OCI-LY7 (cell line): ENCODE measurements around the gene NREP. TPM values are rescaled to one million over a fixed set of nuclear protein-coding genes. Genes with fewer than 3 reads are reported as not detected.

Experiments
- BruUV-seq: library from RNA; stranded (reverse); fragments of 400-500 nt; replicated peaks from 2 replicates; lab custom pipeline; 2021; lab: Mats Ljungman, UMichigan
- CTCF ChIA-PET: fragments of 300-600 bp; sonication (Branson Sonifier 250); formaldehyde crosslinking; loops from one replicate; lab custom pipeline; 2022; ENCODE audit warnings: antibody characterized with exemption; ENCODE audit not compliant: unreplicated experiment; lab: Charles Lee
- POLR2A ChIA-PET: fragments of 300-600 bp; sonication (Branson Sonifier 250); formaldehyde crosslinking; loops from one replicate; lab custom pipeline; 2022; ENCODE audit warnings: antibody characterized with exemption; lab: Charles Lee
- DNase-seq: peaks from one replicate; pipeline ENCODE4 v3.0.0-alpha.2; 2015; ENCODE audit warnings: low spot score
- H2AFZ ChIP-seq: fragments of 200-600 bp; sonication (generic), shearing (Covaris generic); 2 replicates; pipeline ENCODE4 v1.6.1; 2014; ENCODE audit warnings: mild to moderate bottlenecking, antibody characterized with exemption, low read length, moderate library complexity
- H3K27ac ChIP-seq: fragments of 200-600 bp; sonication (generic); 2 replicates; pipeline ENCODE4 v1.5.1; 2014; ENCODE audit warnings: mixed run types, low read depth, mild to moderate bottlenecking, moderate library complexity, low read length, inconsistent platforms; ENCODE audit not compliant: poor library complexity, severe bottlenecking
- H3K36me3 ChIP-seq: fragments of 200-600 bp; sonication (generic); 2 replicates; pipeline ENCODE4 v1.6.1; 2014; ENCODE audit warnings: mild to moderate bottlenecking, antibody characterized with exemption, low read length, moderate library complexity, mixed read lengths; ENCODE audit not compliant: insufficient read depth
- H3K4me1 ChIP-seq: fragments of 200-600 bp; sonication (generic); 2 replicates; pipeline ENCODE4 v1.5.1; 2014; ENCODE audit warnings: mild to moderate bottlenecking, low read length; ENCODE audit not compliant: insufficient read depth, poor library complexity, severe bottlenecking
- H3K4me2 ChIP-seq: fragments of 200-600 bp; sonication (generic); 2 replicates; pipeline ENCODE4 v1.6.1; 2014; ENCODE audit warnings: mild to moderate bottlenecking, low read length
- H3K4me3 ChIP-seq: fragments of 200-600 bp; sonication (generic); 2 replicates; pipeline ENCODE4 v1.5.1; 2014; ENCODE audit warnings: mild to moderate bottlenecking, low read depth, low read length; ENCODE audit not compliant: poor library complexity, severe bottlenecking
- H3K79me2 ChIP-seq: fragments of 200-600 bp; sonication (generic); 2 replicates; pipeline ENCODE4 v1.6.1; 2016; ENCODE audit warnings: low read depth, mild to moderate bottlenecking, low read length, moderate library complexity, mixed read lengths; ENCODE audit not compliant: insufficient read depth
- H3K9me2 ChIP-seq: fragments of 200-600 bp; sonication (generic); 2 replicates; pipeline ENCODE4 v1.6.1; 2016; ENCODE audit warnings: mild to moderate bottlenecking, low read length, mixed read lengths; ENCODE audit not compliant: insufficient read depth
- H3K9me3 ChIP-seq: fragments of 200-600 bp; sonication (generic); 2 replicates; pipeline ENCODE4 v1.6.1; 2014; ENCODE audit warnings: mild to moderate bottlenecking, mixed run types, low read length, mixed read lengths
- H4K20me1 ChIP-seq: fragments of 200-600 bp; sonication (generic); 2 replicates; pipeline ENCODE4 v1.6.1; 2014; ENCODE audit warnings: mild to moderate bottlenecking, antibody characterized with exemption, low read length, moderate library complexity, mixed read lengths; ENCODE audit not compliant: insufficient read depth
- EZH2phosphoT487 ChIP-seq: fragments of 200-600 bp; sonication (generic); IDR thresholded peaks from 2 replicates; pipeline ENCODE4 v1.6.1; 2018; ENCODE audit warnings: low read depth, borderline replicate concordance, mild to moderate bottlenecking, mixed run types, antibody characterized with exemption, low read length, moderate library complexity, mixed read lengths
- intact Hi-C: fragments of 100-400 bp; cut with micrococcal nuclease; formaldehyde crosslinking; loops from one replicate; pipeline ENCODE4 v1.10.0; 2022; ENCODE audit not compliant: unreplicated experiment
- total RNA-seq, 2 experiments: library from RNA; depleted of rRNA in 1 of 2; stranded (reverse); fragments of >200 nt in 1 of 2; shearing (Covaris generic) in 1 of 2; gene quantifications; 2 replicates each; pipeline ENCODE4 v1.2.3, GENCODE V29; 2014 to 2022
- TF ChIP-seq, protein P1 (sequence below): fragments of 200-600 bp; sonication (generic); conservative IDR thresholded peaks from 2 replicates; pipeline ENCODE4 v1.5.1; 2014; ENCODE audit warnings: mild to moderate bottlenecking, antibody characterized with exemption, low read length, moderate library complexity, mixed read lengths

Gene NREP
- total RNA-seq, 2 experiments from 2014 or later: 40.0 to 100 TPM

DNA sequence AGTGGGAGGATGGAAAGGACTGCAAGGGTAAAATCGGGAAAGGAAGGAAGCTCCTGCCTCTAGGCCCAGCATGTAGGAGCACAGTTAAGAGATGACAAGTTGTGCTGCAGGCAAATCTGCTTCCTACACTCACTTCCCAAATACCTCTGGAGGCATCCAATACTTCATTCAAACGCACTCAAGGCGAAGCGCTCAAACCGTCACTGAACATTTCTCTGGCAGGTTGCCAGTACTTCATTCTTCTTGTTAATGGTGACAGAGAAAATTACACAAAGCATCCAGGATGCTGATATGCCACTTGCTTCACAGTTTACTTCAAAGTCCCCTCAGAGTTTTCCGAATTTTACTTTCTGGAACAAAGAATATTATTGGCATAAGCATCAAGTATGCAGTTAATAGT is 59.8 kb downstream of the NREP start:
- POLR2A ChIA-PET: no interaction called here
- DNase-seq: no peak
- H3K9me3 ChIP-seq: peaks cover 8% of the 10 kb centered on the region; the same call in 1 of the 2 replicates
- intact Hi-C loops: no loop called here
- no peak overlapping the region for H2AFZ ChIP-seq
- H3K9me2 ChIP-seq: no peaks in the 10 kb centered on the region
- no peak overlapping the region for H3K4me3 ChIP-seq
- no peaks in the 10 kb centered on the region for H4K20me1 ChIP-seq
- CTCF ChIA-PET: no interaction called here
- H3K36me3 ChIP-seq: no peaks in the 10 kb centered on the region
- no peaks in the 10 kb centered on the region for H3K79me2 ChIP-seq
- no peak overlapping the region for H3K27ac ChIP-seq
- BruUV-seq: no TSS peak
- peaks cover 17% of the 10 kb centered on the region for H3K4me1 ChIP-seq
- TF ChIP-seq, protein P1, sequence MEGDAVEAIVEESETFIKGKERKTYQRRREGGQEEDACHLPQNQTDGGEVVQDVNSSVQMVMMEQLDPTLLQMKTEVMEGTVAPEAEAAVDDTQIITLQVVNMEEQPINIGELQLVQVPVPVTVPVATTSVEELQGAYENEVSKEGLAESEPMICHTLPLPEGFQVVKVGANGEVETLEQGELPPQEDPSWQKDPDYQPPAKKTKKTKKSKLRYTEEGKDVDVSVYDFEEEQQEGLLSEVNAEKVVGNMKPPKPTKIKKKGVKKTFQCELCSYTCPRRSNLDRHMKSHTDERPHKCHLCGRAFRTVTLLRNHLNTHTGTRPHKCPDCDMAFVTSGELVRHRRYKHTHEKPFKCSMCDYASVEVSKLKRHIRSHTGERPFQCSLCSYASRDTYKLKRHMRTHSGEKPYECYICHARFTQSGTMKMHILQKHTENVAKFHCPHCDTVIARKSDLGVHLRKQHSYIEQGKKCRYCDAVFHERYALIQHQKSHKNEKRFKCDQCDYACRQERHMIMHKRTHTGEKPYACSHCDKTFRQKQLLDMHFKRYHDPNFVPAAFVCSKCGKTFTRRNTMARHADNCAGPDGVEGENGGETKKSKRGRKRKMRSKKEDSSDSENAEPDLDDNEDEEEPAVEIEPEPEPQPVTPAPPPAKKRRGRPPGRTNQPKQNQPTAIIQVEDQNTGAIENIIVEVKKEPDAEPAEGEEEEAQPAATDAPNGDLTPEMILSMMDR: no peak
- no peak for TF ChIP-seq EZH2phosphoT487
- no peak overlapping the region for H3K4me2 ChIP-seq

DNA sequence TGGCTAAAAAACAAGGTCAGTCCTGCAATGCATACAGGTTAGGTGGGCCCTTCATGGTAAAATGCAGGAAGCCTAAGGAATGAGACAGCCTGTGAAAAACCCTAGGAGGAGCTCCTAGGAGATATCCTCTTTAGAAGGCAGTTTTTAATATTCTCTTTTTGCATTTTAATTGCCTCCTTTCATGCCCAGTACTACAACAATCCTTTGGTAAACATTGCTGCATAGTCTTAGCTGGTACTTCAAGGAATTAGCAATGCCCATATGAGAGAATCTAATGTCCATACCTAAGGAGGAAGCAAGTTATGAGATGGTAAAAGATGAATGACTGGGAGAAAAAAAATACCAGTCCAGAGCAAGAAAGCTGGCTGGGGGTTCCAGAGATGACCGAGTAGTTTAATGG is 61.0 kb downstream of the NREP start:
- BruUV-seq: no TSS peak
- CTCF ChIA-PET: no interaction called here
- no peak overlapping the region for H3K4me2 ChIP-seq

GRCh38 chr5:111694133-111694532 is 62.9 kb downstream of the NREP start:
- Histone ChIP-seq H3K4me1 (peaks cover 3% of the 10 kb centered on the region), H3K27ac (no peak overlapping the region), H3K4me2 (no peak overlapping the region), H3K79me2 (no peaks in the 10 kb centered on the region), H3K4me3 (no peak overlapping the region), H3K9me2 (no peaks in the 10 kb centered on the region), H4K20me1 (no peaks in the 10 kb centered on the region), H3K9me3 (no peaks in the 10 kb centered on the region), H3K36me3 (no peaks in the 10 kb centered on the region), H2AFZ (no peak overlapping the region)
- TF ChIP-seq, protein P1: no peak
- no peak for TF ChIP-seq EZH2phosphoT487
- ChIA-PET POLR2A (interaction anchor here (0.6 to 1.5 kb wide), 3 partner anchors 9 to 1405 kb away, joined by 5 to 6 read pairs (median 6); no protein-coding TSS in a partner anchor), CTCF (interaction anchor here (0.8 kb wide), 1 partner anchor 9 kb away, joined by 3 read pairs; no protein-coding TSS in a partner anchor)
- no peak for DNase-seq
- BruUV-seq: no TSS peak
- intact Hi-C loops: no loop called here

More for the DNA sequence above, 61.0 kb downstream of the NREP start:
- no peak overlapping the region for H3K27ac ChIP-seq
- no peaks in the 10 kb centered on the region for H3K36me3 ChIP-seq
- POLR2A ChIA-PET: interaction anchor here (1.3 kb wide), 1 partner anchor 39 kb away, joined by 3 read pairs; no protein-coding TSS in a partner anchor
- H4K20me1 ChIP-seq: no peaks in the 10 kb centered on the region
- no peak for DNase-seq
- intact Hi-C loops: no loop called here
- H3K4me1 ChIP-seq: peaks cover 6% of the 10 kb centered on the region
- no peaks in the 10 kb centered on the region for H3K9me3 ChIP-seq
- H3K4me3 ChIP-seq: no peak overlapping the region
- no peaks in the 10 kb centered on the region for H3K9me2 ChIP-seq
- H3K79me2 ChIP-seq: no peaks in the 10 kb centered on the region
- TF ChIP-seq EZH2phosphoT487: no peak
- TF ChIP-seq, protein P1: no peak
- no peak overlapping the region for H2AFZ ChIP-seq
